GM23338 (cell line): ENCODE results near the gene PSPN. TPM values are rescaled to one million over a fixed set of nuclear protein-coding genes. Genes with fewer than 3 reads are reported as not detected.
A peak's percentile ranks its signal among the peaks of the same experiment; 100 is the strongest.

Source experiments
- ATAC-seq: fragments of 200-7000 bp; cut with Tn5 transposase; 3 replicates; pipeline ENCODE4 v1.9.1; 2020
- DNase-seq: peaks from one replicate; pipeline ENCODE4 v3.0.0-alpha.2; 2015; ENCODE audit warnings: low spot score
- H2AFZ ChIP-seq: fragments of 200-600 bp; sonication (generic); 2 replicates; pipeline ENCODE4 v1.8.0; 2016; ENCODE audit warnings: antibody characterized with exemption, mild to moderate bottlenecking, moderate library complexity
- H3F3A ChIP-seq: fragments of 200-600 bp; sonication (generic); replicated peaks from 2 replicates; pipeline ENCODE4 v1.8.0; 2017; ENCODE audit warnings: antibody characterized with exemption, mixed run types, low read depth
- H3K27ac ChIP-seq: fragments of 200-600 bp; sonication (generic); 2 replicates; pipeline ENCODE4 v1.6.1; 2016; ENCODE audit warnings: low read depth
- H3K27me3 ChIP-seq: fragments of 200-600 bp; sonication (generic); 2 replicates; pipeline ENCODE4 v1.8.0; 2016; ENCODE audit warnings: mild to moderate bottlenecking, mixed run types, moderate library complexity; ENCODE audit not compliant: insufficient read depth
- H3K36me3 ChIP-seq: fragments of 200-600 bp; sonication (generic); 2 replicates; pipeline ENCODE4 v1.8.0; 2016; ENCODE audit warnings: mild to moderate bottlenecking; ENCODE audit not compliant: insufficient read depth
- H3K4me1 ChIP-seq: fragments of 200-600 bp; sonication (generic); 2 replicates; pipeline ENCODE4 v1.8.0; 2016; ENCODE audit warnings: mild to moderate bottlenecking, moderate library complexity; ENCODE audit not compliant: insufficient read depth
- H3K4me2 ChIP-seq: fragments of 200-600 bp; sonication (generic); 2 replicates; pipeline ENCODE4 v1.7.1; 2017; ENCODE audit warnings: mixed run types
- H3K4me3 ChIP-seq: fragments of 200-600 bp; sonication (generic); 2 replicates; pipeline ENCODE4 v1.6.1; 2016; ENCODE audit warnings: mixed run types
- H3K79me2 ChIP-seq: fragments of 200-600 bp; sonication (generic); replicated peaks from 2 replicates; pipeline ENCODE4 v1.8.0; 2017; ENCODE audit warnings: mild to moderate bottlenecking; ENCODE audit not compliant: insufficient read depth
- H3K9me2 ChIP-seq: fragments of 200-600 bp; sonication (generic); 2 replicates; pipeline ENCODE4 v1.8.0; 2017; ENCODE audit not compliant: insufficient read depth
- H4K20me1 ChIP-seq: fragments of 200-600 bp; sonication (generic); replicated peaks from 2 replicates; pipeline ENCODE4 v1.8.0; 2017; ENCODE audit warnings: mild to moderate bottlenecking; ENCODE audit not compliant: insufficient read depth
- H3K27ac Mint-ChIP-seq: 2 replicates; pipeline ENCODE4 v1.8.0; 2020; ENCODE audit warnings: inconsistent platforms, mild to moderate bottlenecking, moderate library complexity, mixed read lengths
- H3K27me3 Mint-ChIP-seq: 3 replicates; pipeline ENCODE4 v1.8.0; 2022; ENCODE audit warnings: low read depth, mild to moderate bottlenecking, moderate library complexity, mixed read lengths, inconsistent platforms; ENCODE audit not compliant: insufficient read depth, poor library complexity
- H3K36me3 Mint-ChIP-seq: 3 replicates; pipeline ENCODE4 v1.8.0; 2021; ENCODE audit warnings: low read depth, mild to moderate bottlenecking, inconsistent platforms, moderate library complexity, mixed read lengths
- H3K4me1 Mint-ChIP-seq: 3 replicates; pipeline ENCODE4 v1.8.0; 2020; ENCODE audit warnings: mild to moderate bottlenecking, inconsistent platforms, mixed read lengths
- H3K4me3 Mint-ChIP-seq: 3 replicates; pipeline ENCODE4 v1.8.0; 2021; ENCODE audit warnings: moderate library complexity, mild to moderate bottlenecking, inconsistent platforms, mixed read lengths
- H3K9me3 Mint-ChIP-seq: 3 replicates; pipeline ENCODE4 v1.8.0; 2020; ENCODE audit warnings: moderate library complexity, mild to moderate bottlenecking, inconsistent platforms, mixed read lengths
- CREB1 ChIP-seq: fragments of 250-450 bp; sonication (Bioruptor Pico); IDR thresholded peaks from 2 replicates; pipeline ENCODE4 v1.5.0; 2020; ENCODE audit warnings: low read depth, mild to moderate bottlenecking, moderate library complexity
- CTCF ChIP-seq, 2 experiments: fragments of 200-600 bp in 1 of 2; sonication (generic) in 1 of 2; conservative IDR thresholded peaks; 2 replicates each; pipeline versions ENCODE4 v1.5.1 to v1.6.1; 2016 to 2017; ENCODE audit warnings: antibody characterized with exemption in 2 of 2, low read depth in 2 of 2, mild to moderate bottlenecking in 2 of 2, moderate library complexity in 1 of 2
- ETS1 ChIP-seq: IDR thresholded peaks from 2 replicates; pipeline ENCODE4 v1.6.1; 2016; ENCODE audit warnings: antibody characterized with exemption
- EZH2 ChIP-seq: fragments of 200-600 bp; sonication (generic); IDR thresholded peaks from one replicate; pipeline ENCODE4 v1.8.0; 2017; ENCODE audit warnings: antibody characterized with exemption, mild to moderate bottlenecking, low read depth; ENCODE audit not compliant: unreplicated experiment
- EZH2phosphoT487 ChIP-seq: fragments of 200-600 bp; sonication (generic); IDR thresholded peaks from one replicate; pipeline ENCODE4 v1.8.1; 2018; ENCODE audit warnings: antibody characterized with exemption; ENCODE audit not compliant: unreplicated experiment
- JUNB ChIP-seq: IDR thresholded peaks from one replicate; pipeline ENCODE4 v1.6.1; 2016; ENCODE audit warnings: antibody characterized with exemption; ENCODE audit not compliant: unreplicated experiment
- NANOG ChIP-seq: IDR thresholded peaks from 2 replicates; pipeline ENCODE4 v1.6.1; 2016; ENCODE audit warnings: antibody characterized with exemption, borderline replicate concordance
- POLR2AphosphoS5 ChIP-seq: IDR thresholded peaks from 2 replicates; pipeline ENCODE4 v1.6.1; 2016; ENCODE audit warnings: antibody characterized with exemption, low read depth
- REST ChIP-seq: IDR thresholded peaks from one replicate; pipeline ENCODE4 v1.6.1; 2018; ENCODE audit warnings: antibody characterized with exemption; ENCODE audit not compliant: unreplicated experiment
- STAT1 ChIP-seq: IDR thresholded peaks from one replicate; pipeline ENCODE4 v1.6.1; 2016; ENCODE audit warnings: antibody characterized with exemption; ENCODE audit not compliant: unreplicated experiment
- ZNF114 ChIP-seq: fragments of 250-450 bp; sonication (Bioruptor Pico); IDR thresholded peaks from 2 replicates; pipeline ENCODE4 v1.5.0; 2020; ENCODE audit warnings: mild to moderate bottlenecking, moderate library complexity
- ZNF331 ChIP-seq: fragments of 250-450 bp; sonication (Bioruptor Pico); IDR thresholded peaks from 2 replicates; pipeline ENCODE4 v1.5.0; 2020; ENCODE audit warnings: low read depth, mild to moderate bottlenecking, moderate library complexity
- ZNF462 ChIP-seq: fragments of 250-450 bp; sonication (Bioruptor Pico); IDR thresholded peaks from 2 replicates; pipeline ENCODE4 v1.5.0; 2020; ENCODE audit warnings: mild to moderate bottlenecking, moderate library complexity
- polyA plus RNA-seq: library from polyadenylated mRNA; unstranded; fragments of >200 nt; fragmentation: Nextera tagmentation; extraction: Ambion mirVana; gene quantifications from 2 replicates; pipeline ENCODE4 v1.2.1, GENCODE V29; 2016
- total RNA-seq: library from RNA; depleted of rRNA; stranded (reverse); fragments of >200 nt; shearing (Covaris generic); gene quantifications from 2 replicates; pipeline ENCODE4 v1.2.3, GENCODE V29; 2014

The PSPN gene
- total and polyA plus RNA-seq, 2 experiments from 2014 or later = 0.82 to 1.2 TPM

GRCh38 chr19:6421075-6422014, 45.6 kb upstream of the PSPN start:
- H3K27ac ChIP-seq = peak overlapping the region; percentile 19; the same call in 1 of the 2 replicates
- H3K4me3 ChIP-seq = no peak overlapping the region
- ATAC-seq (no peak), DNase-seq (no peak)
- 0 out of 2 replicates have a peak, but pooled peaks cover 9% of the 10 kb centered on the region for H3F3A ChIP-seq
- H2AFZ ChIP-seq = no peak overlapping the region
- no peak overlapping the region for H3K4me2 ChIP-seq
- Mint-ChIP-seq H3K36me3 (peaks cover 83% of the 10 kb centered on the region), H3K4me3 (no peak overlapping the region; the same call in 2 of the 3 replicates), H3K9me3 (peaks cover 9% of the 10 kb centered on the region), H3K4me1 (peaks cover 13% of the 10 kb centered on the region), H3K27me3 (peaks cover 19% of the 10 kb centered on the region), H3K27ac (no peak overlapping the region)
- H3K4me1 ChIP-seq = peaks cover 8% of the 10 kb centered on the region; the same call in 1 of the 2 replicates
- H3K79me2 ChIP-seq = peaks cover 60% of the 10 kb centered on the region
- H3K36me3 ChIP-seq = peaks cover 43% of the 10 kb centered on the region
- TF ChIP-seq REST (no peak), EZH2phosphoT487 (no peak), ZNF114 (no peak), ETS1 (no peak), EZH2 (no peak), CREB1 (no peak), STAT1 (no peak), NANOG (no peak), CTCF (conservative IDR thresholded peaks at IDR 0.05; ENCODE audit: low read depth in 2 of 2) (no peak), ZNF462 (no peak), ZNF331 (no peak), POLR2AphosphoS5 (no peak), JUNB (no peak)
- peaks cover 42% of the 10 kb centered on the region for H4K20me1 ChIP-seq
- peaks cover 7% of the 10 kb centered on the region; the same call in 1 of the 2 replicates for H3K9me2 ChIP-seq
- H3K27me3 ChIP-seq = no peaks in the 10 kb centered on the region
